M059J (cell line): ENCODE measurements around the gene PHLDA3. TPM values are rescaled to one million over a fixed set of nuclear protein-coding genes. Genes with fewer than 3 reads are reported as not detected.

ENCODE experiments used
- DNase-seq: peaks from one replicate; pipeline ENCODE4 v3.0.0-alpha.2; 2012; ENCODE audit warnings: low read depth
- total RNA-seq: library from RNA; depleted of rRNA; stranded (reverse); fragments of >200 nt; shearing (Covaris generic); gene quantifications from 2 replicates; pipeline ENCODE4 v1.2.3, GENCODE V29; 2014; rRNA removed

PHLDA3 gene
- total RNA-seq, 1 experiment from 2014 or later = 7.6 TPM

- DNase-seq = no peak
Measured at GRCh38 chr1:201430776-201431175, 38.2 kb downstream of the PHLDA3 start.

- DNase-seq = no peak
Measured at GRCh38 chr1:201429736-201430501, 39.1 kb downstream of the PHLDA3 start.

- DNase-seq = no peak
Measured at GRCh38 chr1:201427963-201428362, 41.0 kb downstream of the PHLDA3 start.

- DNase-seq = peak; percentile 28
Measured at GRCh38 chr1:201426479-201427310, 42.3 kb downstream of the PHLDA3 start.

- no peak for DNase-seq
Measured at GRCh38 chr1:201424146-201424545, 44.8 kb downstream of the PHLDA3 start.

- no peak for DNase-seq
Measured at GRCh38 chr1:201423655-201424054, 45.3 kb downstream of the PHLDA3 start.

- no peak for DNase-seq
Measured at GRCh38 chr1:201422436-201423030, 46.5 kb downstream of the PHLDA3 start.

- no peak for DNase-seq
Measured at GRCh38 chr1:201422026-201422425, 47.0 kb downstream of the PHLDA3 start.

GRCh38 chr1:201421041-201421440 is 47.9 kb downstream of the PHLDA3 start:
- no peak for DNase-seq

- DNase-seq = no peak
Measured at GRCh38 chr1:201420608-201421002, 48.4 kb downstream of the PHLDA3 start.

- peak; percentile 18 for DNase-seq
Measured at GRCh38 chr1:201419746-201420607, 49.0 kb downstream of the PHLDA3 start.

- no peak for DNase-seq
Measured at GRCh38 chr1:201419256-201419655, 49.7 kb downstream of the PHLDA3 start.

- DNase-seq = no peak
Measured at GRCh38 chr1:201418461-201418860, 50.5 kb downstream of the PHLDA3 start.

Other genes with a start within 250 kb of the PHLDA3 start
- 0.15 TPM in 1 of 2 replicates, not detected in the other for gene PKP1, start 185.7 kb downstream of the PHLDA3 start, total RNA-seq
- gene TNNT2, start 91.5 kb downstream of the PHLDA3 start, total RNA-seq = not detected in 2 replicates
- 0.07 TPM in 1 of 2 replicates, not detected in the other for gene LAD1, start 69.9 kb downstream of the PHLDA3 start, total RNA-seq
- gene TNNI1, start 47.5 kb downstream of the PHLDA3 start, total RNA-seq = not detected in 2 replicates
- 565 and 854 TPM in 2 replicates for gene CSRP1, start 37.9 kb upstream of the PHLDA3 start, total RNA-seq
- 16.3 and 43.1 TPM in 2 replicates for gene NAV1, start 69.9 kb upstream of the PHLDA3 start, total RNA-seq